HepG2 (cell line): ENCODE measurements around the gene NFE2L2. TPM values are rescaled to one million over a fixed set of nuclear protein-coding genes. Genes with fewer than 3 reads are reported as not detected.

Experiments used
- ATRX ChIP-seq: sonication (generic); formaldehyde crosslinking; IDR thresholded peaks from 2 replicates; pipeline ENCODE4 v1.4.0; 2020; ENCODE audit warnings: missing genetic modification reagents, borderline replicate concordance
- CBX5 ChIP-seq: sonication (generic); formaldehyde crosslinking; IDR thresholded peaks from 2 replicates; pipeline ENCODE4 v1.4.0; 2020; ENCODE audit warnings: missing genetic modification reagents, borderline replicate concordance
- DBP ChIP-seq: sonication (generic); formaldehyde crosslinking; IDR thresholded peaks from 2 replicates; pipeline ENCODE4 v1.4.0; 2020; ENCODE audit warnings: missing genetic modification reagents; ENCODE audit errors: not compliant biosample characterization
- NCOR1 ChIP-seq: fragments of 200-600 bp; sonication (generic); IDR thresholded peaks from 2 replicates; pipeline ENCODE4 v1.7.0; 2017; ENCODE audit warnings: antibody characterized with exemption, low read length, borderline replicate concordance
- NFE2L1 ChIP-seq: sonication (generic); formaldehyde crosslinking; IDR thresholded peaks from 2 replicates; pipeline ENCODE4 v1.4.0; 2020; ENCODE audit warnings: missing genetic modification reagents, mild to moderate bottlenecking, borderline replicate concordance
- NFE2L2 ChIP-seq: fragments of 150-350 bp; IDR thresholded peaks from 2 replicates; pipeline ENCODE4 v1.6.1; 2014; ENCODE audit warnings: low read length
- PRPF4 ChIP-seq: fragments of 200-400 bp; formaldehyde crosslinking; IDR thresholded peaks from 2 replicates; pipeline ENCODE4 v1.6.1; 2016; ENCODE audit warnings: low read length, low read depth; ENCODE audit not compliant: poor library complexity, severe bottlenecking
- REXO4 ChIP-seq: sonication (generic); formaldehyde crosslinking; IDR thresholded peaks from 2 replicates; pipeline ENCODE4 v1.8.0; 2022; ENCODE audit warnings: missing genetic modification reagents, mild to moderate bottlenecking, borderline replicate concordance
- SMAD9 ChIP-seq: sonication (generic); formaldehyde crosslinking; IDR thresholded peaks from 2 replicates; pipeline ENCODE4 v1.5.1; 2020; ENCODE audit warnings: mild to moderate bottlenecking, missing genetic modification reagents
- SNRNP70 ChIP-seq: fragments of 200-400 bp; formaldehyde crosslinking; IDR thresholded peaks from 2 replicates; pipeline ENCODE4 v1.6.1; 2017; ENCODE audit warnings: mild to moderate bottlenecking, low read depth, low read length, moderate library complexity
- SRSF1 ChIP-seq: fragments of 200-400 bp; formaldehyde crosslinking; optimal IDR thresholded peaks from 2 replicates; pipeline ENCODE3; 2017; ENCODE audit warnings: mild to moderate bottlenecking, low read depth, low read length, moderate library complexity
- TBX2 ChIP-seq: sonication (generic); formaldehyde crosslinking; IDR thresholded peaks from 2 replicates; pipeline ENCODE4 v1.5.0; 2020; ENCODE audit warnings: missing genetic modification reagents, mild to moderate bottlenecking, borderline replicate concordance
- TRIM24 ChIP-seq: sonication (generic); formaldehyde crosslinking; IDR thresholded peaks from 2 replicates; pipeline ENCODE4 v1.8.0; 2022; ENCODE audit warnings: mild to moderate bottlenecking, missing genetic modification reagents
- ZNF160 ChIP-seq: sonication (generic); formaldehyde crosslinking; IDR thresholded peaks from 2 replicates; pipeline ENCODE4 v1.8.0; 2022; ENCODE audit warnings: mild to moderate bottlenecking, inconsistent platforms, missing genetic modification reagents
- ZNF354B ChIP-seq: sonication (generic); formaldehyde crosslinking; IDR thresholded peaks from 2 replicates; pipeline ENCODE4 v1.8.0; 2022; ENCODE audit warnings: mild to moderate bottlenecking, missing genetic modification reagents
- ZNF746 ChIP-seq: sonication (generic); formaldehyde crosslinking; IDR thresholded peaks from 2 replicates; pipeline ENCODE4 v1.8.0; 2022; ENCODE audit warnings: mild to moderate bottlenecking, missing genetic modification reagents
- ZNF780A ChIP-seq: sonication (generic); formaldehyde crosslinking; IDR thresholded peaks from 2 replicates; pipeline ENCODE4 v1.8.0; 2022; ENCODE audit warnings: mild to moderate bottlenecking, missing genetic modification reagents, moderate library complexity
- ZNF792 ChIP-seq: IDR thresholded peaks from 2 replicates; pipeline ENCODE4 v1.6.1; 2016
- ZSCAN29 ChIP-seq: sonication (generic); formaldehyde crosslinking; conservative IDR thresholded peaks from 2 replicates; pipeline ENCODE4 v1.4.0; 2020; ENCODE audit warnings: mild to moderate bottlenecking, missing genetic modification reagents
- polyA plus RNA-seq, 8 experiments: library from polyadenylated mRNA; depleted of rRNA in 3 of 8; stranded (reverse) in 7 of 8; unstranded in 1 of 8; fragments of >200 nt; fragmentation: Illumina TruSeq in 4 of 8; extraction: Trizol in 4 of 8; gene quantifications; 2 replicates each; pipeline versions ENCODE4 v1.2.1 to v1.2.3, GENCODE V29; 2011 to 2016; ENCODE audit warnings: low read depth in 4 of 8, missing spikeins in 1 of 8, mixed read lengths in 1 of 8; ENCODE audit not compliant: insufficient read depth in 1 of 8
- total RNA-seq, 5 experiments: library from RNA; depleted of rRNA; stranded (reverse); fragments of >200 nt; fragmentation: Illumina TruSeq; extraction: Trizol; gene quantifications; 2 replicates each; pipeline ENCODE4 v1.2.3, GENCODE V29; 2016; ENCODE audit warnings: low read depth in 1 of 5
- TF ChIP-seq, protein P1 (sequence below): sonication (generic); formaldehyde crosslinking; IDR thresholded peaks from 2 replicates; pipeline ENCODE4 v1.9.0; 2021; ENCODE audit warnings: missing genetic modification reagents, borderline replicate concordance
- TF ChIP-seq, protein P2 (sequence below): sonication (generic); formaldehyde crosslinking; IDR thresholded peaks from 2 replicates; pipeline ENCODE4 v1.5.0; 2020; ENCODE audit warnings: mild to moderate bottlenecking, missing genetic modification reagents

The NFE2L2 gene
- total and polyA plus RNA-seq, 2 of the 13 experiments (the other 11 are each of a cell fraction or from before 2014, with no cell fraction given), result 84.6 to 215 TPM

GRCh38 chr2:177188482-177189469 is 75.8 kb downstream of the NFE2L2 start (continued):
- TF ChIP-seq NCOR1 (0 out of 2 replicates have a peak, but pooled peaks have one; percentile 15), ZNF780A (CRISPR knock-in tag) (peak; percentile 59; the same call in 1 of the 2 replicates), ZNF354B (CRISPR knock-in tag) (no peak), REXO4 (CRISPR knock-in tag) (no peak), ATRX (CRISPR knock-in tag) (no peak), TBX2 (peak; percentile 93), NFE2L2 (no peak), SNRNP70 (no peak), ZNF746 (peak; percentile 69; the same call in 1 of the 2 replicates), ZNF160 (no peak), PRPF4 (no peak), CBX5 (CRISPR knock-in tag) (no peak), NFE2L1 (CRISPR knock-in tag) (no peak), TRIM24 (no peak), DBP (CRISPR knock-in tag) (no peak), SRSF1 (no peak), SMAD9 (CRISPR knock-in tag) (no peak), ZNF792 (CRISPR knock-in tag) (peak; percentile 59; the same call in 1 of the 2 replicates), ZSCAN29 (CRISPR knock-in tag) (peak; percentile 37; the same call in 1 of the 2 replicates)
- TF ChIP-seq, protein P1, sequence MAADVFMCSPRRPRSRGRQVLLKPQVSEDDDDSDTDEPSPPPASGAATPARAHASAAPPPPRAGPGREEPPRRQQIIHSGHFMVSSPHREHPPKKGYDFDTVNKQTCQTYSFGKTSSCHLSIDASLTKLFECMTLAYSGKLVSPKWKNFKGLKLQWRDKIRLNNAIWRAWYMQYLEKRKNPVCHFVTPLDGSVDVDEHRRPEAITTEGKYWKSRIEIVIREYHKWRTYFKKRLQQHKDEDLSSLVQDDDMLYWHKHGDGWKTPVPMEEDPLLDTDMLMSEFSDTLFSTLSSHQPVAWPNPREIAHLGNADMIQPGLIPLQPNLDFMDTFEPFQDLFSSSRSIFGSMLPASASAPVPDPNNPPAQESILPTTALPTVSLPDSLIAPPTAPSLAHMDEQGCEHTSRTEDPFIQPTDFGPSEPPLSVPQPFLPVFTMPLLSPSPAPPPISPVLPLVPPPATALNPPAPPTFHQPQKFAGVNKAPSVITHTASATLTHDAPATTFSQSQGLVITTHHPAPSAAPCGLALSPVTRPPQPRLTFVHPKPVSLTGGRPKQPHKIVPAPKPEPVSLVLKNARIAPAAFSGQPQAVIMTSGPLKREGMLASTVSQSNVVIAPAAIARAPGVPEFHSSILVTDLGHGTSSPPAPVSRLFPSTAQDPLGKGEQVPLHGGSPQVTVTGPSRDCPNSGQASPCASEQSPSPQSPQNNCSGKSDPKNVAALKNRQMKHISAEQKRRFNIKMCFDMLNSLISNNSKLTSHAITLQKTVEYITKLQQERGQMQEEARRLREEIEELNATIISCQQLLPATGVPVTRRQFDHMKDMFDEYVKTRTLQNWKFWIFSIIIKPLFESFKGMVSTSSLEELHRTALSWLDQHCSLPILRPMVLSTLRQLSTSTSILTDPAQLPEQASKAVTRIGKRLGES (CRISPR knock-in tag), result no peak
- TF ChIP-seq, protein P2, sequence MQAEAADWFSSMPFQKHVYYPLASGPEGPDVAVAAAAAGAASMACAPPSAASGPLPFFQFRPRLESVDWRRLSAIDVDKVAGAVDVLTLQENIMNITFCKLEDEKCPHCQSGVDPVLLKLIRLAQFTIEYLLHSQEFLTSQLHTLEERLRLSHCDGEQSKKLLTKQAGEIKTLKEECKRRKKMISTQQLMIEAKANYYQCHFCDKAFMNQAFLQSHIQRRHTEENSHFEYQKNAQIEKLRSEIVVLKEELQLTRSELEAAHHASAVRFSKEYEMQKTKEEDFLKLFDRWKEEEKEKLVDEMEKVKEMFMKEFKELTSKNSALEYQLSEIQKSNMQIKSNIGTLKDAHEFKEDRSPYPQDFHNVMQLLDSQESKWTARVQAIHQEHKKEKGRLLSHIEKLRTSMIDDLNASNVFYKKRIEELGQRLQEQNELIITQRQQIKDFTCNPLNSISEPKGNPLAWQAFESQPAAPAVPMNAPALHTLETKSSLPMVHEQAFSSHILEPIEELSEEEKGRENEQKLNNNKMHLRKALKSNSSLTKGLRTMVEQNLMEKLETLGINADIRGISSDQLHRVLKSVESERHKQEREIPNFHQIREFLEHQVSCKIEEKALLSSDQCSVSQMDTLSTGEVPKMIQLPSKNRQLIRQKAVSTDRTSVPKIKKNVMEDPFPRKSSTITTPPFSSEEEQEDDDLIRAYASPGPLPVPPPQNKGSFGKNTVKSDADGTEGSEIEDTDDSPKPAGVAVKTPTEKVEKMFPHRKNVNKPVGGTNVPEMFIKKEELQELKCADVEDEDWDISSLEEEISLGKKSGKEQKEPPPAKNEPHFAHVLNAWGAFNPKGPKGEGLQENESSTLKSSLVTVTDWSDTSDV, result no peak
